Mesothelial cell of epicardium (in vitro differentiated cells): ENCODE results near the gene RBM19. TPM values are rescaled to one million over a fixed set of nuclear protein-coding genes. Genes with fewer than 3 reads are reported as not detected.

ENCODE experiments used
- DNase-seq, 2 experiments: peaks; one replicate each; pipeline ENCODE4 v3.0.0; 2021; ENCODE audit warnings: low spot score in 2 of 2; ENCODE audit not compliant: unreplicated experiment in 2 of 2
- H3K27ac Mint-ChIP-seq: 2 replicates; pipeline ENCODE4 v1.8.0; 2021; ENCODE audit warnings: mixed read lengths
- H3K27me3 Mint-ChIP-seq: 2 replicates; pipeline ENCODE4 v1.8.0; 2021; ENCODE audit warnings: low read depth, mixed read lengths
- H3K36me3 Mint-ChIP-seq: 2 replicates; pipeline ENCODE4 v1.8.0; 2021; ENCODE audit warnings: mixed read lengths
- H3K4me1 Mint-ChIP-seq: 2 replicates; pipeline ENCODE4 v1.8.0; 2021; ENCODE audit warnings: mixed read lengths
- H3K4me3 Mint-ChIP-seq: 2 replicates; pipeline ENCODE4 v1.8.0; 2021; ENCODE audit warnings: mild to moderate bottlenecking, moderate library complexity, mixed read lengths
- H3K9me3 Mint-ChIP-seq: 2 replicates; pipeline ENCODE4 v1.8.0; 2021; ENCODE audit warnings: mixed read lengths
- total RNA-seq: library from RNA; stranded (reverse); gene quantifications from 3 replicates; pipeline ENCODE4 v1.2.1, GENCODE V29; 2021
- TF ChIP-seq, protein P1 (sequence below): fragments of 200-600 bp; sonication (generic); IDR thresholded peaks from one replicate; pipeline ENCODE4 v1.5.0; 2021; ENCODE audit warnings: antibody characterized with exemption; ENCODE audit not compliant: unreplicated experiment

Gene RBM19
- total RNA-seq, 1 donor from 2014 or later: 43.4 TPM

DNA sequence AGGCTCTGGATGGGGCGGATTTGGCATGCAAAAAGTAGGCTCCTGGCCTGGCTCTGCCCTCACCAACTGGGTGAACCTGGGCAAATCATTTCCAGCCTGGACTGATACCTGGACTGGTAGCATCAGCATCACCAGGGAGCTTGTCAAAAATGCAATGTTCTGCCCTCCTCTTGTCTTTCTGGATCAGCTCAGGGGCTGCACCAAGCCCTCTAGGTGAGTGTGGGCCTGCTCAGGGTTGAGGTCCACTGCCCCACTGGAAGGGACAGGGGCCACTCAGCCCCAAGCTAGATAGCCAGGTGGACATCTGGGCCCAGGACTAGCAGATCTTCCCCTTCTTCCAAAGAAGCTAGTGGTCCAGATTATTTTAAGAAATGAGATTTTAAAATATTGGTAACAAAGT is 99.6 kb downstream of the RBM19 start:
- DNase-seq: no peak
- Mint-ChIP-seq H3K9me3 (peaks cover 7% of the 10 kb centered on the region), H3K4me1 (peaks cover 7% of the 10 kb centered on the region), H3K27me3 (no peaks in the 10 kb centered on the region), H3K4me3 (no peak overlapping the region), H3K27ac (no peak overlapping the region), H3K36me3 (peaks cover 11% of the 10 kb centered on the region)
- TF ChIP-seq, protein P1, sequence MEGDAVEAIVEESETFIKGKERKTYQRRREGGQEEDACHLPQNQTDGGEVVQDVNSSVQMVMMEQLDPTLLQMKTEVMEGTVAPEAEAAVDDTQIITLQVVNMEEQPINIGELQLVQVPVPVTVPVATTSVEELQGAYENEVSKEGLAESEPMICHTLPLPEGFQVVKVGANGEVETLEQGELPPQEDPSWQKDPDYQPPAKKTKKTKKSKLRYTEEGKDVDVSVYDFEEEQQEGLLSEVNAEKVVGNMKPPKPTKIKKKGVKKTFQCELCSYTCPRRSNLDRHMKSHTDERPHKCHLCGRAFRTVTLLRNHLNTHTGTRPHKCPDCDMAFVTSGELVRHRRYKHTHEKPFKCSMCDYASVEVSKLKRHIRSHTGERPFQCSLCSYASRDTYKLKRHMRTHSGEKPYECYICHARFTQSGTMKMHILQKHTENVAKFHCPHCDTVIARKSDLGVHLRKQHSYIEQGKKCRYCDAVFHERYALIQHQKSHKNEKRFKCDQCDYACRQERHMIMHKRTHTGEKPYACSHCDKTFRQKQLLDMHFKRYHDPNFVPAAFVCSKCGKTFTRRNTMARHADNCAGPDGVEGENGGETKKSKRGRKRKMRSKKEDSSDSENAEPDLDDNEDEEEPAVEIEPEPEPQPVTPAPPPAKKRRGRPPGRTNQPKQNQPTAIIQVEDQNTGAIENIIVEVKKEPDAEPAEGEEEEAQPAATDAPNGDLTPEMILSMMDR: no peak

DNA sequence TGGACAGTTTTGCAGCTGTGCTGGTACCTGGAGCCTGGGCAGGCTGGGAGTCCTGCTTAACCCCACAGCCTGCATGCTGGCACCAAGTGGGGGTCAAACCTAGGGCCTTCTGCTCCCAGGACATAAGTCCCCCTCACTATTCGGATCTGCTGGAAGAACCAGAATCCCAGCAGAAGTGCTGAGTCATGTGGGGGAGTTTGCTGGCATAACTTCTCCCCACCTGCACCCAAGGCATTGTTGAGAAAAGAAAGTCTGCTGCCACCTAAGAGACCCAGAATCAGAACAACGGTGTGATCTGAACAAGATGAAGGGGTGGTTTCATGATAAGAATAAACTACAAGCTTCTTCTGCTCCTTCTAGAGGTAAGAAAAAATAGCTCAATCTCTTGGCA is 102.7 kb downstream of the RBM19 start:
- H3K27me3 Mint-ChIP-seq: no peaks in the 10 kb centered on the region
- H3K4me1 Mint-ChIP-seq: peaks cover 7% of the 10 kb centered on the region
- H3K9me3 Mint-ChIP-seq: peaks cover 7% of the 10 kb centered on the region
- peaks cover 6% of the 10 kb centered on the region for H3K36me3 Mint-ChIP-seq
- no peak for DNase-seq
- H3K4me3 Mint-ChIP-seq: no peak overlapping the region
- no peak overlapping the region for H3K27ac Mint-ChIP-seq
- TF ChIP-seq, protein P1: no peak

DNA sequence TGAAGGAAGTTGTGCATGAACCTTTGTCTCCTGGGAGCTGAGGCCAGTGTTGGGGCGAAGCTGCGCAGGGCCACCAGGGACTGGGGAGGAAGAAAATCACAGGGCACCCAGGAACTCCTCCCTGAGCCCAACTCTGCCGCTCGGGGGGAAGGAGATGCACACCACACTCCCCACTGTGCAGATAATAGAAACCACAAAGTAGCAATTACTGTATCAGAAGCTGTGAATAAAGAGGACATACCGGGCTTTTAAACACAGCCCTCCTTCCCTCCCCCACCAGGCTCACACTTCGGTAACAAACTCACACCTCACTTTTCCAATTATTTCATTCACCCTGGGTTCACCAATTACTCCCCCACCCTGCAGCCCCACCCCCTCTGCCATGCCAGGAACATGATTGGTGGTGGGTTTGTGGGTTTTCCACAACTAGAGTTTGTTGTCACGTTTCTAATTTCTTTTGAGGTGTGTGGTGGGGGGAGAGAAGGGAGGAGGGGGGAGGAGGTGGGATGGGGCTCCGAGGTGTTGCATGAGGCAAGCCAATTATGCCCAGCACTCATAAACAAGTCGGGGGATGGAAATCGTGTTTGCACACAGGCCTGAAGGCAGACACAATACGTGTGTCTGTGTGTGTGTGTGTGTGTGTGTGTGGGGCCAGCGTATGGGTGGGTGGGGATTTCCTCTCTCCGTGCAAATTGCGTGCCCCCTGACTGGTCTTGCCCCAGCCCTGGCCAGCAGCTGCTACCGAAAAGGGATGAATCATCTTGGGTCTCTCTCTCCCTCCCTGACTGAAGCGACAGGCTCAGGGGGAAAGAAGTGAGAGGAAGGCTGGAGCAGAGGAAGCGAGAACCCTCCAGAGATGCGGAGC is 103.3 kb downstream of the RBM19 start:
- Mint-ChIP-seq H3K4me3 (no peak overlapping the region), H3K4me1 (peaks cover 7% of the 10 kb centered on the region), H3K27me3 (no peaks in the 10 kb centered on the region), H3K9me3 (peaks cover 7% of the 10 kb centered on the region), H3K27ac (no peak overlapping the region), H3K36me3 (peaks cover 6% of the 10 kb centered on the region)
- no peak for DNase-seq
- TF ChIP-seq, protein P1: no peak

DNA sequence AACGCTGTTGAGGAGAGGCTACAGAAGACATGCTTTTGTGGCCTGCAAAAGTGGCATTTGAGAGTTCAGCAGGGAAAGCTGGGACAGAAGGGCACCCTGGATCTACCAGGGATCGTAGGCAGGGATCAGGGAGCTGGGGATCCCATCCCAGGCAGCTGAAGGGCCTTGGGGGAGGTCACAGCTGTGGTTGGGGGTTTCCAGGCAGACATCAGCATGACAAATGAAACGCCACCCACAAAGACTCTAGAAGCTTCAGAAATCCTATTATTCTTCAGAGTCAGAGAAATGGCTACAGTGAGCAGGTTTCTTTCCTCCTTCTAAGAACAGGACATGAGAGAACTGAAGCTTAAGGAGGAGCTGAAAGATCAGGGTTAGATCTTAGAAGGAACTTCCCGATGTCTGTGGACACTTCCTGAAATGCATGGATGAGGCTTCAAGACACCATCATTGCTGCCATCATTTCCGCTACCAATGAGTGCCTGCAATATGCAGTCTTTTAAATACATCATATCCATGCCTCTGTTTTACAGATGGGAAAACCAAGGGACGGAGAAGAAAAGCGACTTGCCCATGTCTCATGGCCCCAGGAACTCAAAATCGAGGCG is 104.3 kb downstream of the RBM19 start:
- peaks cover 7% of the 10 kb centered on the region for H3K4me1 Mint-ChIP-seq

DNA sequence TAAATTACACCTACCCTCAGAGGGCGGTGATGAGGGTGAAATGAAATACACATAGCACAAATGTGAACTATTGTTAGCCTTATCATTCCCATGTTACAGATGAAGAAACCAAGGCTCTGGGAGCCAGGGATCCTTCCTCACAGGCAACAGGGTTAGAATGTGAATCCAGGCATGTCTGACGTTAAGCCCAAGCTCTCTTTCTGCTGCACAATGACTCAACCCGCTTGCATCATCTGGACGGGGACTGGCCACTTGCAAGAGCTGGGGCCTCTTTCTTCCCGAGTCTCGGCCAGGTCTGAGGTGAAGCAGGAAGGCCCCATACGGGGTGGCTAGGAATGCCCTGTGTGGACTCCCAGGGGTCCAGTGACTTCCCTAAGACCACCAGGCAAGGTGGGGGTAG is 105.2 kb downstream of the RBM19 start:
- H3K4me3 Mint-ChIP-seq: no peak overlapping the region
- no peak overlapping the region for H3K27ac Mint-ChIP-seq
- peaks cover 6% of the 10 kb centered on the region for H3K36me3 Mint-ChIP-seq
- H3K9me3 Mint-ChIP-seq: peaks cover 7% of the 10 kb centered on the region
- TF ChIP-seq, protein P1: no peak
- DNase-seq: no peak
- no peaks in the 10 kb centered on the region for H3K27me3 Mint-ChIP-seq
- H3K4me1 Mint-ChIP-seq: peaks cover 7% of the 10 kb centered on the region

More for the DNA sequence above, 104.3 kb downstream of the RBM19 start:
- DNase-seq: no peak
- TF ChIP-seq, protein P1: no peak
- H3K9me3 Mint-ChIP-seq: peaks cover 7% of the 10 kb centered on the region
- no peak overlapping the region for H3K27ac Mint-ChIP-seq
- H3K27me3 Mint-ChIP-seq: no peaks in the 10 kb centered on the region
- peaks cover 6% of the 10 kb centered on the region for H3K36me3 Mint-ChIP-seq
- H3K4me3 Mint-ChIP-seq: no peak overlapping the region
